ENCODE results near the gene ELMOD3. TPM values are rescaled to one million over a fixed set of nuclear protein-coding genes. Genes with fewer than 3 reads are reported as not detected.
"Not testable (repeated sequence)": the region's sequence is repeated elsewhere in the genome, so short reads cannot be mapped to it uniquely, and the experiment has no call there.

ELMOD3 gene
- polyA plus RNA-seq, 1 donor (not counting 4 experiments of a cell fraction or from before 2014, with no cell fraction given), result 20.1 TPM

GRCh38 chr2:85357736-85358135 is 3.2 kb downstream of the ELMOD3 start:
- Histone ChIP-seq H3K36me3 (ENCODE audit: control insufficient read depth in 2 of 2, extremely low read depth in 1 of 2, insufficient read depth in 2 of 2, low read length in 2 of 2) (peaks cover 13 to 14% of the 10 kb centered on the region in 2 experiments), H3K79me2 (ENCODE audit: control insufficient read depth, insufficient read depth, low read length) (peaks cover 31% of the 10 kb centered on the region), H3K9ac (ENCODE audit: control insufficient read depth, extremely low read depth, insufficient read depth, low read length) (no peak overlapping the region), H3K27me3 (ENCODE audit: control insufficient read depth, extremely low read depth, insufficient read depth, low read length) (no peaks in the 10 kb centered on the region), H3K4me1 (ENCODE audit: control insufficient read depth, extremely low read depth, insufficient read depth, low read length) (peaks cover 23% of the 10 kb centered on the region), H3K9me1 (ENCODE audit: control insufficient read depth, extremely low read depth, insufficient read depth, low read length) (no peaks in the 10 kb centered on the region), H2AFZ (ENCODE audit: control insufficient read depth, low read length) (no peak overlapping the region), H3K9me3 (ENCODE audit: control insufficient read depth, low read depth, low read length) (no peaks in the 10 kb centered on the region), H3K27ac (ENCODE audit: control insufficient read depth, insufficient read depth, low read length) (no peak overlapping the region), H4K20me1 (ENCODE audit: control insufficient read depth, extremely low read depth, insufficient read depth, low read length) (no peaks in the 10 kb centered on the region), H3K4me2 (ENCODE audit: control insufficient read depth, extremely low read depth, insufficient read depth, low read depth, low read length) (peak overlapping the region; percentile 51), H3K4me3 (ENCODE audit: control insufficient read depth in 2 of 3, extremely low read depth in 1 of 3, insufficient read depth in 2 of 3, low read depth in 1 of 3, low read length in 3 of 3) (peak overlapping the region in 1 of 3 experiments; percentile 25)
- DNase-seq (ENCODE audit: low read depth, low spot score) (no peak), FAIRE-seq (no peak)
- dilution Hi-C loops (cut with MboI; ENCODE audit: extremely low pct_ligation_motif_present, low sequenced_read_pairs), result no loop called here
- TF ChIP-seq, protein P1, sequence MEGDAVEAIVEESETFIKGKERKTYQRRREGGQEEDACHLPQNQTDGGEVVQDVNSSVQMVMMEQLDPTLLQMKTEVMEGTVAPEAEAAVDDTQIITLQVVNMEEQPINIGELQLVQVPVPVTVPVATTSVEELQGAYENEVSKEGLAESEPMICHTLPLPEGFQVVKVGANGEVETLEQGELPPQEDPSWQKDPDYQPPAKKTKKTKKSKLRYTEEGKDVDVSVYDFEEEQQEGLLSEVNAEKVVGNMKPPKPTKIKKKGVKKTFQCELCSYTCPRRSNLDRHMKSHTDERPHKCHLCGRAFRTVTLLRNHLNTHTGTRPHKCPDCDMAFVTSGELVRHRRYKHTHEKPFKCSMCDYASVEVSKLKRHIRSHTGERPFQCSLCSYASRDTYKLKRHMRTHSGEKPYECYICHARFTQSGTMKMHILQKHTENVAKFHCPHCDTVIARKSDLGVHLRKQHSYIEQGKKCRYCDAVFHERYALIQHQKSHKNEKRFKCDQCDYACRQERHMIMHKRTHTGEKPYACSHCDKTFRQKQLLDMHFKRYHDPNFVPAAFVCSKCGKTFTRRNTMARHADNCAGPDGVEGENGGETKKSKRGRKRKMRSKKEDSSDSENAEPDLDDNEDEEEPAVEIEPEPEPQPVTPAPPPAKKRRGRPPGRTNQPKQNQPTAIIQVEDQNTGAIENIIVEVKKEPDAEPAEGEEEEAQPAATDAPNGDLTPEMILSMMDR (optimal IDR thresholded peaks at IDR 0.05 in 1 of 3, IDR thresholded peaks at IDR 0.05 in 1 of 3, conservative IDR thresholded peaks at IDR 0.05 in 1 of 3; ENCODE audit: extremely low read depth in 1 of 3, insufficient read depth in 2 of 3, low read length in 3 of 3), result no peak
- no peak for TF ChIP-seq EZH2 (IDR thresholded peaks at IDR 0.05; ENCODE audit: low read length)

DNA sequence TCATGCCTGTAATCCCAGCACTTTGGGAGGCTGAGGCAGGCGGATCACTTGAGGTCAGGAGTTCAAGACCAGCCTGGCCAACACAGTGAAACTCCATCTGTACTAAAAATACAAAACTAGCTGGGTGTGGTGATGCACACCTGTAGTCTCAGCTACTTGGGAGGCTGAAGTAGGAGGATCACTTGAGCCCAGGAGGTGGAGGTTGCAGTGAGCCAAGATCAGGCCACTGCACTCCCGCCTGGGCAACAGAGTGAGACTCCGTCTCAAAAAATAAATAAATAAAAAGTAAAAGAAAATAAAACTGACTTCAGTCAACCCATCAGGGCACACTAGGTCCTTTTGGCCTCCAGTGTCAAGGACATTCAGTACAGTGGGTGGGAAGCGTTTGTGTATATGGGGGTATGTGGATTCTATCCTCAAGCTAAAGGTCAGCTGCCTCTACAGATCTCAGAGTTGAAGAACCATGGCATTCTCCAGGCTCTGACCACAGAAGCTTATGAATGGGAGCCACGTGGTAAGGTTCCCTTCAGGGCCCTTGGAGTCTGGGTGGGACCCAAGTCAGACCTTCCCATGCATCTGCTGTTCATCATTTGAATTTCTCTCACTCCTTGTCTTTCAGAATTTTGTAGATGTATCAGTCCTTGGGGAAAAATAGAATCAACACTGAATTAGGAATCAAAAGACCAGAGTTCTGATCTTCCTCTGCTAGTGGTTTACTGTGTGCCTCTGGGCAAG is 8.3 kb downstream of the ELMOD3 start:
- peaks cover 8 to 15% of the 10 kb centered on the region in 2 experiments for H3K36me3 ChIP-seq (ENCODE audit: control insufficient read depth in 2 of 2, extremely low read depth in 1 of 2, insufficient read depth in 2 of 2, low read length in 2 of 2)
- H3K9me1 ChIP-seq (ENCODE audit: control insufficient read depth, extremely low read depth, insufficient read depth, low read length); H4K20me1 ChIP-seq (ENCODE audit: control insufficient read depth, extremely low read depth, insufficient read depth, low read length); H3K27me3 ChIP-seq (ENCODE audit: control insufficient read depth, extremely low read depth, insufficient read depth, low read length); H3K4me3 ChIP-seq (ENCODE audit: control insufficient read depth in 2 of 3, extremely low read depth in 1 of 3, insufficient read depth in 2 of 3, low read depth in 1 of 3, low read length in 3 of 3); DNase-seq (ENCODE audit: low read depth, low spot score); H3K4me1 ChIP-seq (ENCODE audit: control insufficient read depth, extremely low read depth, insufficient read depth, low read length); FAIRE-seq; H3K27ac ChIP-seq (ENCODE audit: control insufficient read depth, insufficient read depth, low read length); H3K4me2 ChIP-seq (ENCODE audit: control insufficient read depth, extremely low read depth, insufficient read depth, low read depth, low read length); H2AFZ ChIP-seq (ENCODE audit: control insufficient read depth, low read length); H3K9me3 ChIP-seq (ENCODE audit: control insufficient read depth, low read depth, low read length); H3K79me2 ChIP-seq (ENCODE audit: control insufficient read depth, insufficient read depth, low read length); H3K9ac ChIP-seq (ENCODE audit: control insufficient read depth, extremely low read depth, insufficient read depth, low read length): not testable (repeated sequence)
- dilution Hi-C loops (cut with MboI; ENCODE audit: extremely low pct_ligation_motif_present, low sequenced_read_pairs), result loop anchor here (10.0 kb wide), 1 partner anchor 48 kb away; no protein-coding TSS in a partner anchor

Measured in keratinocyte (primary cell).